Nasal cavity respiratory epithelium epithelial cell of viscerocranial mucosa (primary cell): Measurements from ENCODE around the gene SEMA5A. TPM values are rescaled to one million over a fixed set of nuclear protein-coding genes. Genes with fewer than 3 reads are reported as not detected.

Experiments used
- total RNA-seq: library from RNA; depleted of rRNA; stranded (reverse); fragments of >200 nt; gene quantifications from 2 replicates; pipeline ENCODE4 v1.2.3, GENCODE V29; 2014

The SEMA5A gene
- 1.8 and 3.4 TPM in 2 replicates for total RNA-seq

GRCh38 chr5:9545992-9546851 is at the start of gene SEMA5A:
SEMA5A (minus strand) TSS chr5:9546075; CDS start chr5:9379946, 166,129 bp downstream.

Other genes starting within 250 kb of the SEMA5A start
- gene TAS2R1, start 84.3 kb upstream of the SEMA5A start, total RNA-seq: not detected in 2 replicates